Measurements from ENCODE around the gene TNKS2. TPM values are rescaled to one million over a fixed set of nuclear protein-coding genes. Genes with fewer than 3 reads are reported as not detected.
"Not testable (repeated sequence)": the region's sequence is repeated elsewhere in the genome, so short reads cannot be mapped to it uniquely, and the experiment has no call there.

TNKS2 gene
- total RNA-seq, 2 donors from 2014 or later = 25.6 to 30.7 TPM

GRCh38 chr10:91875156-91875555 is 76.9 kb downstream of the TNKS2 start:
- no peaks in the 10 kb centered on the region for H3K36me3 Mint-ChIP-seq (ENCODE audit: low read depth)
- H3K27me3 Mint-ChIP-seq = no peaks in the 10 kb centered on the region
- no peaks in the 10 kb centered on the region for H3K9me3 Mint-ChIP-seq
- no peak overlapping the region for H3K27ac Mint-ChIP-seq
- H3K4me3 Mint-ChIP-seq = no peak overlapping the region
- no peak for ATAC-seq (replicated peaks)
- H3K4me1 Mint-ChIP-seq = no peaks in the 10 kb centered on the region

GRCh38 chr10:91875779-91876178 is 77.6 kb downstream of the TNKS2 start:
- Mint-ChIP-seq H3K27me3 (no peaks in the 10 kb centered on the region), H3K27ac (no peak overlapping the region), H3K36me3 (ENCODE audit: low read depth) (no peaks in the 10 kb centered on the region), H3K9me3 (no peaks in the 10 kb centered on the region), H3K4me3 (no peak overlapping the region), H3K4me1 (no peaks in the 10 kb centered on the region)
- peak; percentile 43 for ATAC-seq (replicated peaks)

- H3K27me3 Mint-ChIP-seq = no peaks in the 10 kb centered on the region
- no peak overlapping the region for H3K27ac Mint-ChIP-seq
- H3K4me3 Mint-ChIP-seq = no peak overlapping the region
- no peaks in the 10 kb centered on the region for H3K36me3 Mint-ChIP-seq (ENCODE audit: low read depth)
- H3K4me1 Mint-ChIP-seq = no peaks in the 10 kb centered on the region
- no peaks in the 10 kb centered on the region for H3K9me3 Mint-ChIP-seq
- no peak for ATAC-seq (replicated peaks)
Measured at GRCh38 chr10:91879515-91880170, 81.4 kb downstream of the TNKS2 start.

- no peak overlapping the region for H3K4me3 Mint-ChIP-seq
- ATAC-seq (replicated peaks) = no peak
- no peak overlapping the region for H3K27ac Mint-ChIP-seq
- no peaks in the 10 kb centered on the region for H3K9me3 Mint-ChIP-seq
- H3K27me3 Mint-ChIP-seq = no peaks in the 10 kb centered on the region
- H3K4me1 Mint-ChIP-seq = no peaks in the 10 kb centered on the region
- no peaks in the 10 kb centered on the region for H3K36me3 Mint-ChIP-seq (ENCODE audit: low read depth)
Measured at GRCh38 chr10:91880310-91880709, 82.1 kb downstream of the TNKS2 start.

GRCh38 chr10:91883549-91884444 is 85.6 kb downstream of the TNKS2 start:
- no peaks in the 10 kb centered on the region for H3K9me3 Mint-ChIP-seq
- H3K4me3 Mint-ChIP-seq = no peak overlapping the region
- H3K27me3 Mint-ChIP-seq = peaks cover 3% of the 10 kb centered on the region
- peaks cover 4% of the 10 kb centered on the region for H3K4me1 Mint-ChIP-seq
- H3K36me3 Mint-ChIP-seq (ENCODE audit: low read depth) = no peaks in the 10 kb centered on the region
- no peak overlapping the region for H3K27ac Mint-ChIP-seq
- ATAC-seq (replicated peaks) = no peak

- H3K4me3 Mint-ChIP-seq = no peak overlapping the region
- H3K27ac Mint-ChIP-seq = no peak overlapping the region
- no peak for ATAC-seq (replicated peaks)
- peaks cover 4% of the 10 kb centered on the region for H3K4me1 Mint-ChIP-seq
- H3K36me3 Mint-ChIP-seq (ENCODE audit: low read depth) = no peaks in the 10 kb centered on the region
- H3K27me3 Mint-ChIP-seq = peaks cover 7% of the 10 kb centered on the region
- no peaks in the 10 kb centered on the region for H3K9me3 Mint-ChIP-seq
Measured at GRCh38 chr10:91884536-91884935, 86.3 kb downstream of the TNKS2 start.

- no peaks in the 10 kb centered on the region for H3K9me3 Mint-ChIP-seq
- H3K4me1 Mint-ChIP-seq = peaks cover 4% of the 10 kb centered on the region
- H3K36me3 Mint-ChIP-seq (ENCODE audit: low read depth) = no peaks in the 10 kb centered on the region
- H3K27ac Mint-ChIP-seq = no peak overlapping the region
- ATAC-seq (replicated peaks) = no peak
- peaks cover 7% of the 10 kb centered on the region for H3K27me3 Mint-ChIP-seq
- no peak overlapping the region for H3K4me3 Mint-ChIP-seq
Measured at GRCh38 chr10:91885362-91886079, 87.3 kb downstream of the TNKS2 start.

GRCh38 chr10:91886954-91887271 is 88.7 kb downstream of the TNKS2 start:
- Mint-ChIP-seq H3K4me1 (peaks cover 4% of the 10 kb centered on the region), H3K4me3 (peak overlapping the region; percentile 86), H3K27ac (no peak overlapping the region), H3K27me3 (peaks cover 10% of the 10 kb centered on the region), H3K9me3 (no peaks in the 10 kb centered on the region), H3K36me3 (ENCODE audit: low read depth) (no peaks in the 10 kb centered on the region)
- ATAC-seq (replicated peaks) = no peak

- peak; percentile 72 for ATAC-seq (replicated peaks)
- H3K27ac Mint-ChIP-seq = no peak overlapping the region
Measured at GRCh38 chr10:91887272-91888076, 89.2 kb downstream of the TNKS2 start.

GRCh38 chr10:91891125-91892001 is 93.1 kb downstream of the TNKS2 start:
- ATAC-seq (replicated peaks) = no peak
- Mint-ChIP-seq H3K36me3 (ENCODE audit: low read depth) (no peaks in the 10 kb centered on the region), H3K4me1 (peaks cover 12% of the 10 kb centered on the region), H3K27ac (no peak overlapping the region), H3K27me3 (peaks cover 10% of the 10 kb centered on the region), H3K9me3 (no peaks in the 10 kb centered on the region), H3K4me3 (no peak overlapping the region)

More at GRCh38 chr10:91887272-91888076, 89.2 kb downstream of the TNKS2 start:
- Mint-ChIP-seq H3K9me3 (no peaks in the 10 kb centered on the region), H3K4me1 (peaks cover 4% of the 10 kb centered on the region), H3K27me3 (peaks cover 10% of the 10 kb centered on the region), H3K36me3 (ENCODE audit: low read depth) (no peaks in the 10 kb centered on the region), H3K4me3 (peak overlapping the region; percentile 86)

GRCh38 chr10:91893051-91893450 is 94.8 kb downstream of the TNKS2 start:
- peaks cover 8% of the 10 kb centered on the region for H3K4me1 Mint-ChIP-seq

GRCh38 chr10:91894261-91894685 is 96.0 kb downstream of the TNKS2 start:
- Mint-ChIP-seq H3K4me3 (peak overlapping the region; percentile 14), H3K27me3 (peaks cover 15% of the 10 kb centered on the region)
- not testable (repeated sequence) for H3K36me3 Mint-ChIP-seq (ENCODE audit: low read depth); H3K4me1 Mint-ChIP-seq; H3K27ac Mint-ChIP-seq; ATAC-seq (replicated peaks); H3K9me3 Mint-ChIP-seq

More at GRCh38 chr10:91893051-91893450, 94.8 kb downstream of the TNKS2 start:
- Mint-ChIP-seq H3K9me3 (no peaks in the 10 kb centered on the region), H3K27ac (no peak overlapping the region), H3K27me3 (peaks cover 17% of the 10 kb centered on the region), H3K36me3 (ENCODE audit: low read depth) (no peaks in the 10 kb centered on the region), H3K4me3 (no peak overlapping the region)
- no peak for ATAC-seq (replicated peaks)

GRCh38 chr10:91896212-91896756 is 98.1 kb downstream of the TNKS2 start:
- no peak for ATAC-seq (replicated peaks)
- no peak overlapping the region for H3K27ac Mint-ChIP-seq
- H3K4me1 Mint-ChIP-seq = peaks cover 8% of the 10 kb centered on the region
- H3K27me3 Mint-ChIP-seq = peaks cover 13% of the 10 kb centered on the region
- H3K4me3 Mint-ChIP-seq = no peak overlapping the region
- no peaks in the 10 kb centered on the region for H3K36me3 Mint-ChIP-seq (ENCODE audit: low read depth)
- no peaks in the 10 kb centered on the region for H3K9me3 Mint-ChIP-seq

Measured in activated T-helper 17 cell treated with anti-CD3 and anti-CD28 coated beads, Interleukin-2, amount 50 U/mL, for 72 hours (primary cell).